GM18507 (cell line): ENCODE results near the gene CEACAM21.
"Not testable (repeated sequence)": the region's sequence is repeated elsewhere in the genome, so short reads cannot be mapped to it uniquely, and the experiment has no call there.

Experiments used
- DNase-seq: peaks from one replicate; pipeline ENCODE4 v3.0.0; 2011; ENCODE audit warnings: low read depth; ENCODE audit not compliant: insufficient read length; ENCODE audit errors: extremely low spot score
- FAIRE-seq: peaks from 2 replicates; lab custom pipeline; 2011; peaks lifted over from hg19 to GRCh38; lab: Jason Lieb, UNC

CEACAM21 gene

DNA sequence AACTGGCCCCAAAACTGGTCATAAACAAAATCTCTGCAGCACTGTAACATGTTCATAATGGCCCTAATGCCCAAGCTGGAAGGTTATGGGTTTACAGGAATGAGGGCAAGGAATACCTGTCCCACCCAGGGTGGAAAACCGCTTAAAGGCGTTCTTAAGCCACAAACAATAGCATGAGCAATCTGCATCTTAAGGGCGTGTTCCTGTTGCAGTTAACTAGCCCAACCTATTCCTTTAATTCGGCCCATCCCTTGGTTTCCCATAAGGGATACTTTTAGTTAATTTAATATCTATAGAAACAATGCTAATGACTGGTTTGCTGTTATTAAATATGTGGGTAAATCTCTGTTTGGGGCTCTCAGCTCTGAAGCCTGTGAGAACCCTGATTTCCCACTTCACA lies 5.1 kb downstream of the CEACAM21 start:
- not testable (repeated sequence) for FAIRE-seq

GRCh38 chr19:41582577-41583182 lies 6.7 kb downstream of the CEACAM21 start:
- not testable (repeated sequence) for DNase-seq, FAIRE-seq

More for the DNA sequence above, 5.1 kb downstream of the CEACAM21 start:
- not testable (repeated sequence) for DNase-seq

DNA sequence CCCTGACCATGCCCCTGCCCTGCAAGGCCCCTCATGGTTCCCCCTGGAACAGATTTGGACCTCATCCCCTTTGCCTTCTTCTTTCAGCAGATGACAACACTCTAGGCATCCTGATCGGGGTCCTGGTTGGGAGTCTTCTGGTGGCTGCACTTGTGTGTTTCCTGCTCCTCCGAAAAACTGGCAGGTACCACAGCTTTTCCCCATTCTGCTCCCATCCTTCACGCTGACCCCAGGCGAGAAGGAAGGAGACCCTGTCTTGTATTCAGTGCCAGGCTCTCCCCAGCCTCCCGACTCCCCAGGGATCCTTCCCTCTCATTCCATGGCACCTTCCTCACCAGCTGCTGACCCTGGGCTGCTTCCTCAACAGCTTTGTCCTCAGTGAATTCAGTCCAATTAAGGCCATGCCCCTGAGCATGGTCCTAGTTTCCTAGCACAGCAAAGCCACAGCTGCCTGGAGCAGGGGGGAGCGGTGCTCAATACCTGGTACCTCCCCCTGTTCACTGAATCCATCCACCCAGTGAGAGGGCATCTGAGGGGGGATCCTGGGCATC lies 8.4 kb downstream of the CEACAM21 start:
- FAIRE-seq = no peak
- DNase-seq = no peak

DNA sequence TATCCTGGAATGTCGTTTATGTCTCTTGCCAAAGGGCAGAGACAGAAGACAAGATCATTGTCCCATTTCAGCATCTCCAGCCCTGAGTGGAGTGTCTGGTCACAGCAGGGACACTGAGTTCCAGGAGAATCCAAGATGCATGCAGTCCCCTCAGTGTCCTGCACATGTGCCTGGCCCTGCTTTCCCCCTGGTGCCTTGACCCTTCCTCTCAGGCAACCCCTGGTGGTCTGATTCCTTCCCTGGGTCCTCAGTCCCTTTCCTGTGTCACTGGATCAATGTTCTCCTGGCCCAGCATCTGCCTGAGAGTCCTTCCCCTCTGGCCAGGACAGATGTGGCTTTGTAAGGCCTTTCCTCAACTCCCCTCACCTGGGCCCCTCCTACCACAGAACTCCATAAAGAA lies 9.0 kb downstream of the CEACAM21 start:
- no peak for FAIRE-seq
- no peak for DNase-seq

DNA sequence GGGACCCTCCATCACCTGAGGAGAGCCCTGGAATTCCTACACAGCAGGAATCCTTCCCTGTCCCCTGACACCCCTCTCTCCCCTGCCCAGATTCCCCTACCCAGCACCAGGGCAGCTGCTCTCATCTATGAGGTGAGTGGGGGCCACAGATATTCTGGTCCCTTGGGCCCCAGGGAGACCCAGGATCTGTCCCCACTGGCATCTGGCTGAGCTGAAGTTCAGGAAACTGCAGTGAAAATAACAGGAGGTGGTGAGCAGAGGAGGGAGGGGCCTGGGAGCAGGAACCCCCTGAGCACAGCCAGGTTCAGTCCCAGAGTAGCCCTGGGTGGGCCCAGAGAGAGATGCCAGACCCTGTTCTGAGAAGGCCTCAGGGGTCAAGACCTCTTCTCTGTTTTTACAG lies 10.1 kb downstream of the CEACAM21 start:
- FAIRE-seq = no peak
- no peak for DNase-seq

- no peak for DNase-seq
- FAIRE-seq = no peak
Measured at GRCh38 chr19:41587101-41587837, 11.3 kb downstream of the CEACAM21 start.

- no peak for DNase-seq
- no peak for FAIRE-seq
Measured at GRCh38 chr19:41587838-41588210, 11.9 kb downstream of the CEACAM21 start.

DNA sequence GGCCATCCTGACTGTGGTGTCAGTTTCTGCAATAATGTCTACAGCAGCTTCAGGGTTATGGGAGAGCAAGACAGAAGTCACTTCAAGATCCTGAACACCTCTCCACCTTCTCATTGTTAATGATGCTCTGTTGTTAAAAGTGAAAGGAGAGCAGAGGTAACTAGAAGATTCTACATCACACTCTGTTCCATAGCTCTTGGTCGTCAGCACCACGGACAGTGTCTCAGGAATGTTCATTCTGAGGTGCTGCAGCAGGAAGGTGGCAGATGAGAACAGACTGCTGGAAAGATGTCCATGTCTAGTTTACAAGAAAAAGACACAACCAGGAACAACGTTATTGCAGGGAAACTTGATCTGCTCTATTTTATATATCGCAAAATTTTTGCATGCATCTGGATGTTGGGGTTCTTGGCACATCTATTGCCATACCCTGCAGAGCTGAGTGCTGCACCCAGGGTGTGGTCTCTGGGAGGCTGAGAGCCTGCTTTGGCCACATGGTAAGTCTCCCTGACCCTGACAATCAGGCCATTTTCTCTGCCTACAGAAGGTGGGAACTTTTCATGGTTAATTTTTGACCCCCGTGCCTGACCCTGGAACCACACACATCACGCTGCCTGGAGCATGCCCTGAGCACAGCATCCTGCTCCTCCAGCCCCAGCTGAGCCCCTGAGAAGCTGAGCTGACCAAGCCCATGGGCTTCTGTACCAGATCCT lies 12.7 kb downstream of the CEACAM21 start:
- FAIRE-seq (peak; percentile 71), DNase-seq (no peak)

- FAIRE-seq = no peak
- no peak for DNase-seq
Measured at GRCh38 chr19:41589371-41589770, 13.4 kb downstream of the CEACAM21 start.

- FAIRE-seq (no peak), DNase-seq (no peak)
Measured at GRCh38 chr19:41590936-41591335, 15.0 kb downstream of the CEACAM21 start.

GRCh38 chr19:41591951-41592562 lies 16.1 kb downstream of the CEACAM21 start:
- FAIRE-seq = no peak
- no peak for DNase-seq

- FAIRE-seq = peak; percentile 94
- peak; percentile 35 for DNase-seq
Measured at GRCh38 chr19:41595258-41595889, 19.4 kb downstream of the CEACAM21 start.

- FAIRE-seq (no peak), DNase-seq (no peak)
Measured at GRCh38 chr19:41595890-41596280, 19.9 kb downstream of the CEACAM21 start.

DNA sequence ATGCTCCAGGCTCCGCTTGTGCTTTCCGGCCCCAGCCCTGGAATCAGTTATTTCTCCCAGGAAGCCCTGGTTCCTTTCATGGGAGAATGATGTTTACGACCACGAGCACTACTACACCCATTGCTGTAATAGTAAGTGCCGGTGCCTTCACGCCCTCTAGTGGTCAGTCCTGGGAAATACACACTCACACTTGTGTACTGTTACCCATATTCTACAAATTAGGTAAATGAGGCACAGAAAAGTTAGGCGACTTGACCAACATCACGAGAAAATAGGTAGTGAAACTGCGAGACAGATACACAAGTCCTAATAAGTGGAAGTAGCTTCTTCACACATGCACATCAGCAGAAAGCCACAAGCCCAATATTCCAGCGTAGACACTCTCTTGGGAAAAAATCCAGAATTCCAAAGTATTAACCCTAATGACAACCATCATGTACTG lies 21.7 kb downstream of the CEACAM21 start:
- FAIRE-seq (peak; percentile 92), DNase-seq (peak; percentile 65)

DNA sequence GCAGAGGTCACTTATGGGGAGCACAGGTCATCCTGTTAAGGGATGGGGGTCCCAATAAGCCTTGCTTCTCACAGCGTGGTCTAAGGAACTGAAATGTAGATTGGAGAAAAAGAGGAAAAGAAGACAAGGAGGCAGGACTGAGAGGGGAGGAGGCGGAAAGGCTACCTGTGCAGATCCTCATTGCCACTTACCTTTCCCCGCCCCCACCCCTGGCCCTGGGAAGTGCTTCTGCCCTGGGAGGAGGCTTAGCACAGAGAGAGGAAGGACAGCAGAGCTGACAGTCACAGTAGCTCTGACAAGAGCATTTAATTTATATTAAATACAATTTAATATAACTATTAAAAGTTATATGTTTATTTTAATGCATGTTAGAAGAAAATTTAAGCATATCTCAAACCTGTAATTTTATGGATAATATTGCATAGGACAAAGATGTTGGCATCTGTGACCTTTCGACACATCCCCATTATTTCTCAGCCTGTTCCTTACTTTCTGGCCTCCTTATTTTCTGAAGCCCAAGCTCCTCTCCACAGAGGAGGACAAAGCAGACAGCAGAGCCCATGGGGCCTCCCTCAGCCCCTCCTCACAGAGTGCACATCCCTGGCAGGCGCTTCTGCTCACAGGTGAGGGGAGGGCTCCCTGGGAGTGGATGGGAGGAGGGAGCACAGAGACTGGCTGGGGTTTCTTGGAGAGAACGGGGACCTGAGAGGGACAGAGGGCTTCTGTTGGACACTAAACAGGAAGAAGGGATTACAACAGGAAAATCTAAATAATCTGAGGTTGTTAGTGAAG lies 23.4 kb downstream of the CEACAM21 start:
- FAIRE-seq = no peak
- DNase-seq = no peak

DNA sequence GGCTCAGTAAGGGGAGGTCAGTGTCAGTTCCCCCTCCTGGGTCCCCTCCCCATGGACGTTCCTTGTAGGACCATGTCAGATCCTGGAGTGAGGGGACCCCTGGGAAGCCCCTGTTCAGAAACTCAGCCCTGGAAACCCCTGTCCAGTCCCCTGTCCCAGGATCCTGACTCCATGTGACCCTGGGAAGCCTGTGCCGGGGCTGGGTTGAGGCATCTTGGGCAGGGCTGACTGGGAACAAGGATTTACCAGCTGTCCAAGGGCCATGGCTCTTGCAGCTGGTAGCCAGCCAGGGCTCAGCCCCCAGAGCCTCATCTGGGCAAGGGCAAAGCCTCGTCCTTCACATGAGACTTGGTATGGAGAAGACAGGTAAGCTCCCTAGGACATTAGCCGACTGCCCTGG lies 25.8 kb downstream of the CEACAM21 start:
- FAIRE-seq = no peak

GRCh38 chr19:41604831-41605230 lies 28.9 kb downstream of the CEACAM21 start:
- no peak for DNase-seq
- no peak for FAIRE-seq

More for the DNA sequence above, 25.8 kb downstream of the CEACAM21 start:
- DNase-seq = no peak

DNA sequence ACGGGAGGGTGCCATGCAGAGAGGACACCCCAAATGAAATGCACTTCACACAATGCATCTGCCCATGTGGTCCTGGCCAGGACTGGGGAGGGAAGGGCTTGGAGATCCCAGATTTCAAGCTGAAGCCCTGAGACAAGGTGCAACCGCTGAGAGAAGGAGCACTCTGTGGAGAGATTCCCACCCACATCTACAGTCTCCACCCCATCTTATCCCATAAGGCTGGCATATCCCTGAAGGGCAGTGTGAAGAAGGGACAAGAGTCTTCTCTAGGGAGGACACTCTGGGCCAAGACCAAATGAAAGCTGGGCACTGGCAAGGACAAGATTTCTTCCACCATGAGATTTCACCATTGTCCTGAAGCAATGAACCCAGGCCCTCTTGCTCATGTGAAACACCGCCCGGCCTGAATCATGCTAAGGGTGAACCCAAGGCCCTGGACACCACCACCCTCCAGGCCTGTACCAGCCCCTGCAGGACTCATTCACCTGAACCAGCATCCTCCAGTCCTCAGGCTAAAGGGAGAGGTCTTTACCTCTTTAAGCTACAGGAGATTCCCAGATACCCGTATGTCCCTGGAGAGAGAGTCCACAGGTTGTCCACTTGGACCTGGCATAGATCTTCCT lies 30.4 kb downstream of the CEACAM21 start:
- DNase-seq (no peak), FAIRE-seq (no peak)
